Activated CD8-positive, alpha-beta T cell treated with anti-CD3 and anti-CD28 coated beads for 36 hours (primary cell): ENCODE data around the gene SALL1. TPM values are rescaled to one million over a fixed set of nuclear protein-coding genes. Genes with fewer than 3 reads are reported as not detected.

Experiments
- ATAC-seq: fragments of 200-7000 bp; cut with Tn5 transposase; one replicate; pipeline ENCODE4 v1.10.0; 2021; ENCODE audit warnings: mild to moderate bottlenecking, moderate library complexity
- CTCF ChIA-PET: fragments of 350-600 bp; sonication (Branson Sonifier 250); formaldehyde crosslinking; loops from one replicate; lab custom pipeline; 2021; ENCODE audit warnings: antibody characterized with exemption; lab: Charles Lee
- POLR2A ChIA-PET: fragments of 350-600 bp; sonication (Branson Sonifier 250); formaldehyde crosslinking; loops from one replicate; lab custom pipeline; 2021; ENCODE audit warnings: antibody characterized with exemption; lab: Charles Lee
- DNase-seq: peaks from one replicate; pipeline ENCODE4 v3.0.0-alpha.2; 2020
- H3K27ac Mint-ChIP-seq: one replicate; pipeline ENCODE4 v1.8.0; 2021; ENCODE audit warnings: mild to moderate bottlenecking, mixed read lengths
- H3K27me3 Mint-ChIP-seq: one replicate; pipeline ENCODE4 v1.8.0; 2021; ENCODE audit warnings: mixed read lengths
- H3K36me3 Mint-ChIP-seq: one replicate; pipeline ENCODE4 v1.8.0; 2021; ENCODE audit warnings: low read depth, mixed read lengths
- H3K4me1 Mint-ChIP-seq: one replicate; pipeline ENCODE4 v1.8.0; 2021; ENCODE audit warnings: low read depth, mixed read lengths
- H3K4me3 Mint-ChIP-seq: one replicate; pipeline ENCODE4 v1.8.0; 2021; ENCODE audit warnings: mild to moderate bottlenecking, moderate library complexity, mixed read lengths
- H3K9me3 Mint-ChIP-seq: one replicate; pipeline ENCODE4 v1.8.0; 2021; ENCODE audit warnings: mixed read lengths
- intact Hi-C: fragments of 100-400 bp; cut with micrococcal nuclease; formaldehyde crosslinking; loops from one replicate; pipeline ENCODE4 v1.10.0; 2022
- total RNA-seq, 2 experiments: library from RNA; stranded (reverse); gene quantifications; one replicate each; pipeline ENCODE4 v1.2.3, GENCODE V29; 2021
- TF ChIP-seq, protein P1 (sequence below): fragments of 200-600 bp; IDR thresholded peaks from one replicate; pipeline ENCODE4 v1.8.0; 2022; ENCODE audit warnings: antibody characterized with exemption, mild to moderate bottlenecking

SALL1 gene
- total RNA-seq, 2 experiments from 2014 or later = not detected

DNA sequence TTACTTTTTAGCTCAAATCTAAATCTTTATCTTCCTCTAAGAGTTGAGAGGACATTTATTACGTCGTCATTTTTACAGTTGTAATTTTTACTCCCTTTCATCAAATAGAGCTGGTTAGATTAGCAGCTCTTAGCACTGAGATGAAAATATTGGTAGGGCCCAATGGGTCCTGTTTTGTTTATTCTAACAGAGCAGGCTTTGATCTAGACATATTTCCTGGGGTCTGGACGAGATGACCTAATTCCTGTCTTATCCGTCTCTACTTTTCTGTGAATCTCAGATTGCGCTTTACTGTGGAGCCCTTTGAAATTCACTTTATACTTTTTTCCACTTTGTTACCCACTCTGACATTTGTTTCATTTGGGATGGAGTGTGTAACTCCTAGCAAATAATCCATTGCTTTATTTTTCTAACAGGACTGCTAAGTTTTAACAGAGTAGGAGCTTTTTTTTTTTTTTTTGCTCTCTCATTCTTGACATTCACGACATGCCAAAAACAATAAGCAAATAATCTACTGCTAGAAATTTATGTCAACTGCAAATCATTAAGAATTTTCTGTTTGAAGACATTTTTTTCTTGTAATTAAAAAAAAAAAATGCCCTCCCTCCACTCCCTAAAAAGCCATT, 18.5 kb downstream of the SALL1 start:
- H3K4me3 Mint-ChIP-seq = no peak overlapping the region
- no peaks in the 10 kb centered on the region for H3K9me3 Mint-ChIP-seq
- ChIA-PET CTCF (interaction anchor here (0.7 kb wide), 1 partner anchor 332 kb away, joined by 3 read pairs; no protein-coding TSS in a partner anchor), POLR2A (no interaction called here)
- H3K36me3 Mint-ChIP-seq = no peaks in the 10 kb centered on the region
- no peak for DNase-seq
- no peaks in the 10 kb centered on the region for H3K4me1 Mint-ChIP-seq
- H3K27ac Mint-ChIP-seq = no peak overlapping the region
- peaks cover 20% of the 10 kb centered on the region for H3K27me3 Mint-ChIP-seq
- TF ChIP-seq, protein P1, sequence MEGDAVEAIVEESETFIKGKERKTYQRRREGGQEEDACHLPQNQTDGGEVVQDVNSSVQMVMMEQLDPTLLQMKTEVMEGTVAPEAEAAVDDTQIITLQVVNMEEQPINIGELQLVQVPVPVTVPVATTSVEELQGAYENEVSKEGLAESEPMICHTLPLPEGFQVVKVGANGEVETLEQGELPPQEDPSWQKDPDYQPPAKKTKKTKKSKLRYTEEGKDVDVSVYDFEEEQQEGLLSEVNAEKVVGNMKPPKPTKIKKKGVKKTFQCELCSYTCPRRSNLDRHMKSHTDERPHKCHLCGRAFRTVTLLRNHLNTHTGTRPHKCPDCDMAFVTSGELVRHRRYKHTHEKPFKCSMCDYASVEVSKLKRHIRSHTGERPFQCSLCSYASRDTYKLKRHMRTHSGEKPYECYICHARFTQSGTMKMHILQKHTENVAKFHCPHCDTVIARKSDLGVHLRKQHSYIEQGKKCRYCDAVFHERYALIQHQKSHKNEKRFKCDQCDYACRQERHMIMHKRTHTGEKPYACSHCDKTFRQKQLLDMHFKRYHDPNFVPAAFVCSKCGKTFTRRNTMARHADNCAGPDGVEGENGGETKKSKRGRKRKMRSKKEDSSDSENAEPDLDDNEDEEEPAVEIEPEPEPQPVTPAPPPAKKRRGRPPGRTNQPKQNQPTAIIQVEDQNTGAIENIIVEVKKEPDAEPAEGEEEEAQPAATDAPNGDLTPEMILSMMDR = no peak
- intact Hi-C loops = no loop called here
- ATAC-seq = no peak

DNA sequence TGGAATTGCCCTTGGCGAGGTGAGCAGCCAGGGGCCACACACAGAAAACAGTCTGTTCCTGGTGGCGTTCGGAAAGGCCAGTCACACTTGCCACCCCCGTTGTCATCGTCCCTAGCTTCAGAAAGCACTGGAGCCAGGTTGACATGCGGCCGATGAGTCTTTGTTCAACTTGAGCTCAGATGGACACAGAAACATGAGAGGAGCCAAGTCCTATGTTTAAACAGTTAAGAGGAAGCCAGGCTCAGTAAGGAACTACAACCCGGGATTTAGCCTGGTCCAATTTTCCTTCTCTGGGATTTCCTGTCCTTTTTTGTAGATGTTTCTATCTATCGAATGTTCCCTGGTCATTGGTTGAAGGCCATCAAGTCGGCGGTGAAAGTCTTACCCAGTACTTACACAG, 19.5 kb downstream of the SALL1 start:
- ATAC-seq = no peak
- H3K4me1 Mint-ChIP-seq = no peaks in the 10 kb centered on the region
- TF ChIP-seq, protein P1 = no peak
- peaks cover 20% of the 10 kb centered on the region for H3K27me3 Mint-ChIP-seq
- intact Hi-C loops = no loop called here
- POLR2A ChIA-PET = no interaction called here
- no peak overlapping the region for H3K27ac Mint-ChIP-seq
- H3K4me3 Mint-ChIP-seq = no peak overlapping the region
- no peak for DNase-seq
- CTCF ChIA-PET = no interaction called here
- H3K9me3 Mint-ChIP-seq = no peaks in the 10 kb centered on the region
- no peaks in the 10 kb centered on the region for H3K36me3 Mint-ChIP-seq

DNA sequence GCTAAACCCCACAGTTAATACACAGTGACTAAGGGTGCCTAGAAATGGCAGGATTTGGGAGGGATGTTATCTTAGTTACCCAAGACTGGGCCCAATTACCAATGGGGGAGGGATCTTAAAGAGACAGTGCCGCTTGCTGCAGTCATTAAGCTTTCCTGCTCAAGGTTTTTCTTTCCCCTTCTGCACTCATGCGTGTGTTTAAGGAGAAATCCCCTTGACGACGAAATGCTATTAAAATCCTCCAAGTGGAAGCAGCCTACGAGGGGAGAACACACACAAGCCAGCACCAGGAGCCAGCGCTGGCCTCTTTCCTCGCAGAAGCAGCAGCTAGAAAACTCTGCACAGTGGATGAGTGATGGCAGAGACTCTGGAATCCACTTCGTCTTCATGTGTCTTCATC, 22.0 kb downstream of the SALL1 start:
- H3K36me3 Mint-ChIP-seq = no peaks in the 10 kb centered on the region
- POLR2A ChIA-PET = no interaction called here
- no peaks in the 10 kb centered on the region for H3K4me1 Mint-ChIP-seq
- TF ChIP-seq, protein P1 = no peak
- CTCF ChIA-PET = interaction anchor here (0.8 kb wide), 1 partner anchor 18 kb away, joined by 3 read pairs; no protein-coding TSS in a partner anchor
- ATAC-seq = no peak
- DNase-seq = no peak
- no peak overlapping the region for H3K27ac Mint-ChIP-seq
- no peaks in the 10 kb centered on the region for H3K9me3 Mint-ChIP-seq
- no peak overlapping the region for H3K4me3 Mint-ChIP-seq
- intact Hi-C loops = no loop called here
- peaks cover 15% of the 10 kb centered on the region for H3K27me3 Mint-ChIP-seq

DNA sequence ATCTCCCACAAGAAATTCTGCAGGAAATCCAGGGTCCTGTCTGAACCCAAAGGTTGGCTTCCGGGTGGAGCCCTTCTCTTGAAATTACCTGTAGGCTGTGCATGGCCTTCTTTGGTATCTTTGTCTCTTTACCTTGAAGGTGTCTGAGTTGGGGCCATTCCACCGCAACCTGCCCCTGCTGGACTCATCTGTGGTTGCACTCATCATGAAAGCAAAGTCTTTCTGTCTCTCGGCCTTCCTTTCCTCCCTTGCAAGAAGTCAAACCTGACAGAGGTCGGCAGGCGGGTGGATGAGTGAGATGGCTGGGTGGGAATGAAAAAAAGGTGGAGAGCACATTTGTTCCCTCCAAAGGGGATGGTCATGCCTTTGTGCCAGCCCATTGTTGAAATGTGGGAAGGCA, 25.1 kb downstream of the SALL1 start:
- intact Hi-C loops = no loop called here
- POLR2A ChIA-PET = no interaction called here
- Mint-ChIP-seq H3K36me3 (no peaks in the 10 kb centered on the region), H3K9me3 (no peaks in the 10 kb centered on the region), H3K4me1 (no peaks in the 10 kb centered on the region), H3K27ac (no peak overlapping the region), H3K27me3 (no peaks in the 10 kb centered on the region), H3K4me3 (no peak overlapping the region)
- ATAC-seq = no peak
- TF ChIP-seq, protein P1 = no peak
- DNase-seq = no peak
- CTCF ChIA-PET = no interaction called here

DNA sequence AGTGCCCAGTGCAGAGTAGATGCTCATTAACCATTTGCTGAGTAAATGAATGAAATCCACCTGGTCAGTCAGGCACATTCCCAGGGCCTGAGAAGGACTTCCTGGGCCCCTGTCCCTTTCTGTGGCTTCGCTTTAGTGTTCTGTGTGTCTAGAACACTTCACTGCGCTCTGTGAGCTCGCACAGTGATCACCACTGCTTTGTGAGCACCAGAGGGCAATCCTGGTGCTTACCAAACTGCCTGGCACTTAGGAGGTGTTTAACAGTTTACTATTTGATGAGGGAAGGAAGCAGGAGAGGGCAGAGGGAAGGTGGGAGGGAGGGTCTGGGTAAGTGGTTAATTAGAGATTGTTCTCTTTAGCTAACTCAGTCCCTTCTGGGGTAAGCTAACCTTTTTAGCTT, 26.2 kb downstream of the SALL1 start:
- H3K36me3 Mint-ChIP-seq = no peaks in the 10 kb centered on the region
- TF ChIP-seq, protein P1 = no peak
- peaks cover 2% of the 10 kb centered on the region for H3K27me3 Mint-ChIP-seq
- no peak overlapping the region for H3K27ac Mint-ChIP-seq
- ChIA-PET CTCF (no interaction called here), POLR2A (no interaction called here)
- H3K4me3 Mint-ChIP-seq = no peak overlapping the region
- DNase-seq (no peak), ATAC-seq (no peak)
- H3K9me3 Mint-ChIP-seq = no peaks in the 10 kb centered on the region
- intact Hi-C loops = no loop called here
- no peaks in the 10 kb centered on the region for H3K4me1 Mint-ChIP-seq
